ENCODE data around the gene FBLN1.
A peak's percentile ranks its signal among the peaks of the same experiment; 100 is the strongest.
"Not testable (repeated sequence)": the region's sequence is repeated elsewhere in the genome, so short reads cannot be mapped to it uniquely, and the experiment has no call there.

Gene FBLN1

GRCh38 chr22:45537734-45538181 is 35.1 kb downstream of the FBLN1 start:
- no peak for DNase-seq
- in situ Hi-C loops (cut with HindIII; ENCODE audit: low pct_ligation_motif_present, low pct_unique_long_range_greater_than_20kb, low sequenced_read_pairs) = no loop called here

GRCh38 chr22:45538281-45538680 is 35.6 kb downstream of the FBLN1 start:
- in situ Hi-C loops (cut with HindIII; ENCODE audit: low pct_ligation_motif_present, low pct_unique_long_range_greater_than_20kb, low sequenced_read_pairs) = no loop called here
- DNase-seq = no peak

GRCh38 chr22:45540122-45540521 is 37.4 kb downstream of the FBLN1 start:
- in situ Hi-C loops (cut with HindIII; ENCODE audit: low pct_ligation_motif_present, low pct_unique_long_range_greater_than_20kb, low sequenced_read_pairs) = no loop called here
- DNase-seq = peak; percentile 13

- no peak for DNase-seq
- in situ Hi-C loops (cut with HindIII; ENCODE audit: low pct_ligation_motif_present, low pct_unique_long_range_greater_than_20kb, low sequenced_read_pairs) = no loop called here
These were observed 38.8 kb downstream of the FBLN1 start for GRCh38 chr22:45541382-45541979.

GRCh38 chr22:45542001-45542520 is 39.4 kb downstream of the FBLN1 start:
- DNase-seq = no peak
- in situ Hi-C loops (cut with HindIII; ENCODE audit: low pct_ligation_motif_present, low pct_unique_long_range_greater_than_20kb, low sequenced_read_pairs) = no loop called here

GRCh38 chr22:45542736-45543135 is 40.1 kb downstream of the FBLN1 start:
- DNase-seq; in situ Hi-C loops (cut with HindIII; ENCODE audit: low pct_ligation_motif_present, low pct_unique_long_range_greater_than_20kb, low sequenced_read_pairs): not testable (repeated sequence)

GRCh38 chr22:45543243-45543642 is 40.6 kb downstream of the FBLN1 start:
- DNase-seq = no peak
- in situ Hi-C loops (cut with HindIII; ENCODE audit: low pct_ligation_motif_present, low pct_unique_long_range_greater_than_20kb, low sequenced_read_pairs) = no loop called here

- in situ Hi-C loops (cut with HindIII; ENCODE audit: low pct_ligation_motif_present, low pct_unique_long_range_greater_than_20kb, low sequenced_read_pairs) = no loop called here
- DNase-seq = no peak
These were observed 42.0 kb downstream of the FBLN1 start for GRCh38 chr22:45544588-45545170.

GRCh38 chr22:45546333-45547015 is 43.8 kb downstream of the FBLN1 start:
- no peak for DNase-seq
- in situ Hi-C loops (cut with HindIII; ENCODE audit: low pct_ligation_motif_present, low pct_unique_long_range_greater_than_20kb, low sequenced_read_pairs) = no loop called here

- DNase-seq = no peak
- in situ Hi-C loops (cut with HindIII; ENCODE audit: low pct_ligation_motif_present, low pct_unique_long_range_greater_than_20kb, low sequenced_read_pairs) = no loop called here
These were observed 44.3 kb downstream of the FBLN1 start for GRCh38 chr22:45547016-45547345.

GRCh38 chr22:45547731-45548130 is 45.0 kb downstream of the FBLN1 start:
- no peak for DNase-seq
- in situ Hi-C loops (cut with HindIII; ENCODE audit: low pct_ligation_motif_present, low pct_unique_long_range_greater_than_20kb, low sequenced_read_pairs) = no loop called here

- DNase-seq = no peak
- in situ Hi-C loops (cut with HindIII; ENCODE audit: low pct_ligation_motif_present, low pct_unique_long_range_greater_than_20kb, low sequenced_read_pairs) = no loop called here
These were observed 45.7 kb downstream of the FBLN1 start for GRCh38 chr22:45548247-45548840.

GRCh38 chr22:45548991-45549761 is 46.5 kb downstream of the FBLN1 start:
- in situ Hi-C loops (cut with HindIII; ENCODE audit: low pct_ligation_motif_present, low pct_unique_long_range_greater_than_20kb, low sequenced_read_pairs) = no loop called here
- DNase-seq = no peak

- in situ Hi-C loops (cut with HindIII; ENCODE audit: low pct_ligation_motif_present, low pct_unique_long_range_greater_than_20kb, low sequenced_read_pairs) = no loop called here
- no peak for DNase-seq
These were observed 47.2 kb downstream of the FBLN1 start for GRCh38 chr22:45549762-45550378.

GRCh38 chr22:45550416-45550815 is 47.7 kb downstream of the FBLN1 start:
- in situ Hi-C loops (cut with HindIII; ENCODE audit: low pct_ligation_motif_present, low pct_unique_long_range_greater_than_20kb, low sequenced_read_pairs) = no loop called here
- no peak for DNase-seq

GRCh38 chr22:45550891-45551290 is 48.2 kb downstream of the FBLN1 start:
- no peak for DNase-seq
- in situ Hi-C loops (cut with HindIII; ENCODE audit: low pct_ligation_motif_present, low pct_unique_long_range_greater_than_20kb, low sequenced_read_pairs) = no loop called here

GRCh38 chr22:45551310-45552016 is 48.8 kb downstream of the FBLN1 start:
- no peak for DNase-seq
- in situ Hi-C loops (cut with HindIII; ENCODE audit: low pct_ligation_motif_present, low pct_unique_long_range_greater_than_20kb, low sequenced_read_pairs) = no loop called here

GRCh38 chr22:45552017-45552411 is 49.3 kb downstream of the FBLN1 start:
- in situ Hi-C loops (cut with HindIII; ENCODE audit: low pct_ligation_motif_present, low pct_unique_long_range_greater_than_20kb, low sequenced_read_pairs) = no loop called here
- DNase-seq = no peak

Data from ACHN (cell line).